D721Med (cell line): ENCODE data around the gene TRIM49.
"Not testable (repeated sequence)": the region's sequence is repeated elsewhere in the genome, so short reads cannot be mapped to it uniquely, and the experiment has no call there.

Experiments used
- DNase-seq: peaks from one replicate; pipeline ENCODE4 v3.0.0; 2011; ENCODE audit warnings: low spot score; ENCODE audit not compliant: insufficient read length
- FAIRE-seq: peaks from 2 replicates; lab custom pipeline; 2011; peaks lifted over from hg19 to GRCh38; lab: Jason Lieb, UNC

TRIM49 gene, protein sequence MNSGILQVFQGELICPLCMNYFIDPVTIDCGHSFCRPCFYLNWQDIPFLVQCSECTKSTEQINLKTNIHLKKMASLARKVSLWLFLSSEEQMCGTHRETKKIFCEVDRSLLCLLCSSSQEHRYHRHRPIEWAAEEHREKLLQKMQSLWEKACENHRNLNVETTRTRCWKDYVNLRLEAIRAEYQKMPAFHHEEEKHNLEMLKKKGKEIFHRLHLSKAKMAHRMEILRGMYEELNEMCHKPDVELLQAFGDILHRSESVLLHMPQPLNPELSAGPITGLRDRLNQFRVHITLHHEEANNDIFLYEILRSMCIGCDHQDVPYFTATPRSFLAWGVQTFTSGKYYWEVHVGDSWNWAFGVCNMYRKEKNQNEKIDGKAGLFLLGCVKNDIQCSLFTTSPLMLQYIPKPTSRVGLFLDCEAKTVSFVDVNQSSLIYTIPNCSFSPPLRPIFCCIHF

GRCh38 chr11:89808475-89808874 lies at the start of gene TRIM49:
TSS of gene TRIM49 (minus strand) at chr11:89808575. CDS start at chr11:89804469, 4,106 bp downstream.
- not testable (repeated sequence) for FAIRE-seq, DNase-seq

DNA sequence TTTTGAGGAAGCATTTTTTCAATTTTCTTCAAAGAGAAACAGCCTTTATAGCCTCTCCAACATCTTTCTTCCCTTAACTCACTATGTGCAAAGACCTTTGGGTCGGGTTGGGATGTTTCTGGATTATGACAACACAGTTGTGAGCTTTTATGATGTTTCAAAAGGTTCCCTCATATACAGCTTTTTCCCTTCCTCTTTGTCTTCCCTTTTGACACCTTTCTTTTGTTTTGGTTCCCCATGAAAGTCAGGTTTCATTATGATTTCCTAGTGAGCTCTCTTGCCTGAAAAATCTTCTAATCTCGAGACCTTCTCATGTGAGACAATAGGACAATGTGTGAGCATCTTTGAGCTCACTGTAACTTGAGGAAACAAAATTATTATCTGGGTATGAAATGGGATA lies 18.3 kb upstream of the TRIM49 start:
- not testable (repeated sequence) for DNase-seq, FAIRE-seq

GRCh38 chr11:89820008-89820407 lies 11.6 kb upstream of the TRIM49 start:
- FAIRE-seq, DNase-seq: not testable (repeated sequence)

DNA sequence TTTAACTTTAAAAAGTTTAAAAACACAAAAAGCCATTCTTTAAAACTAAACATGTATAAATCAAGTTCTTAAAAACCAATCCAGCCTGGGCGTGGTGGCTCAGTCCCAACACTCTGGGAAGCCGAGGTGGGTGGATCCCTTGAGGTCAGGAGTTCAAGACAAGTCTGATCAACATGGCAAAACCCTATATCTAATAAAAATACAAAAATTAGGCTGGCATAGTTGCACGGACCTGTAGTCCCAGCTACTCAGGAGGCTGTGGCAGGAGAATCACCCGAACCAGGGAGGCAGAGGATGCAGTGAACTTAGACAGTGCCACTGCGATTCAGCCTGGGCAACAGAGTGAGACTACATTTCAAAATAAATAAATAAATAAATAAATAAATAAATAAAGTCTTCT lies 5.2 kb upstream of the TRIM49 start:
- FAIRE-seq, DNase-seq: not testable (repeated sequence)

GRCh38 chr11:89787506-89788063 lies 20.8 kb downstream of the TRIM49 start:
- not testable (repeated sequence) for FAIRE-seq, DNase-seq

- not testable (repeated sequence) for DNase-seq, FAIRE-seq
Observed at GRCh38 chr11:89785726-89786125, 22.6 kb downstream of the TRIM49 start.

DNA sequence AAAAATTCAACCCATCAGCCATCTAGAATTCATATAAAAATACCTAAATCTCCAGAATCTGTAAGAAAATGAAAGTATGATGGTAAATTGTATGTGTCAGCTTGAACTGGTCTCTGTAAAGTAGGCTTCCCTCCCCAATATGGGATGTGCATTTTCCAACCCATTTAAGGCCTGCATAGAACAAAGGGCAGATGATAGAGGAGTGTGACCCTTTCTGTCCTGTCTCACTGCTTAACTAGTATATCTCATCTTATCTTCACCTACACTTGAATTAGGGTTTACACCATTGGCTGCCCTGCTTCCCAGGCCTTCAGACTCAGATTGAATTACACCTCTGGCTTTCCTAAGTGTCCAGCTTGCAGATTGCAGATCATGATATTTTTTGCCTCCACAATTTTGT lies 57.6 kb downstream of the TRIM49 start:
- not testable (repeated sequence) for DNase-seq, FAIRE-seq
